ENCODE measurements around the gene GPC6.

Gene GPC6

DNA sequence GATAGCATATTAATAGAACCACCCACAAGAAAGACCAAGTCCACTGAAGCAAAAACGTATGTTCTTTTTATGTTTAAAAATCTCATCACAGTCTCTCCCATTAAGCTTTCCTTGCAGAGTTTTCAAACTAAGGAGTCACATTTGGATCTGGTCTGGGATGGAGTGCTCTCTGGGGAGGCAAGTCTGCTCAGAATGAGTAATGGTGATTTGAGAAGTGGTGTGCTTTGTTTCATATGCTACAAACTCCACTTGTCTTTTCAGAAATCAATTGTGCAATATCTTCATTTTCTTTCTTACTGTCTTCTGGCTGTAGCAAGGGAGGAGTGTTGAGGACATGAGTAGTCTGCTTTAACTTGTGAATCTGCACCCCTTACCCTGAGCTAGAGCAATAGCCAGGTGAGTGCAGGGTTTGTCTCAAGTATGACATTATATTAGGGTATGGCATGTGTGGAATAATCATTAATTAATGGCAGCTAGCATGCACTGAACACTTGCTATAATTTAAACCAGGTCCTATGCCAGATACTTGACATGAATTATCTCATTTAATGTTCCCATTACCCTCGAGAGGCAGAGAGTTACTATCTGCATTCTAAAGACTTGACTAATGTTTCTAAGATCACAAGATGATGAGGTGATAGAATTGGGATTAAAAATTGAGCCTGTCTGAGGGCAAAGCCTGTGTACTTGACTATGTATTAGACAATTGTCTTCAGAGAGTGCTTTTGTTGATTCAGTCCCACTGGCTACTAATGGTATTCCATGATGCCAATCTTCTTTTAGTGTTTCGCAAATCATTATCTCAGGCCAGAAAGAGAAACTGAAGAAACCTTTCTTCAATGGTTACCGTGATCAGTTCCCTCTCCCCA lies 171.8 kb downstream of the GPC6 start:
- Histone ChIP-seq H3K4me1 (ENCODE audit: control insufficient read depth in 1 of 2, insufficient read depth in 2 of 2, low read length in 2 of 2) (no peaks in the 10 kb centered on the region), H3K9ac (ENCODE audit: low read depth in 1 of 2, low read length in 2 of 2) (no peak overlapping the region), H3K4me3 (ENCODE audit: low read depth in 1 of 2, low read length in 2 of 2) (no peak overlapping the region), H3K36me3 (ENCODE audit: control insufficient read depth in 1 of 2, insufficient read depth in 2 of 2, low read length in 2 of 2) (no peaks in the 10 kb centered on the region), H3K27me3 (ENCODE audit: control insufficient read depth in 1 of 2, insufficient read depth in 2 of 2, low read length in 2 of 2) (no peaks in the 10 kb centered on the region), H3K27ac (ENCODE audit: low read depth, low read length) (no peak overlapping the region), H3K9me3 (ENCODE audit: control insufficient read depth in 1 of 2, low read length in 2 of 2) (no peaks in the 10 kb centered on the region)

DNA sequence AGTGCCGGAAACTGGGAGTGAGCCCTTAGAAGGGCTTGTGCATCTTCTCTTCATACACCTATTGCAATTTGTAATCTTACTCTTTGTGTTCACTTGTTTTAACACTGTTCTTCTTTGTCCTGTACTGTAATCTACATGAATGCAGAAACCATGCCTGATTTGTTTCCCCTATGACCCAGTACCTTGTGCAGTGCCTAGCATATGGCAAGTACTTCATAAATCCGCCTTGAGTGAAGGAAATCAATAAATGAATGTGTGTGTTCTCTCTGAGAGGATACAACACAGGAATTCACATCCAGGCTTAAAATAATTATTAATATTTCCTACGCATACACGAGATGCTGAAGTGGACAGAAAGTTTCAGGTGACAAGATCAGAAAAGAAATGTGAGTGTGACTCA lies 172.6 kb downstream of the GPC6 start:
- no peaks in the 10 kb centered on the region for H3K4me1 ChIP-seq (ENCODE audit: control insufficient read depth in 1 of 2, insufficient read depth in 2 of 2, low read length in 2 of 2)
- no peak overlapping the region for H3K27ac ChIP-seq (ENCODE audit: low read depth, low read length)
- H3K9ac ChIP-seq (ENCODE audit: low read depth in 1 of 2, low read length in 2 of 2), result no peak overlapping the region
- H3K9me3 ChIP-seq (ENCODE audit: control insufficient read depth in 1 of 2, low read length in 2 of 2), result no peaks in the 10 kb centered on the region
- no peaks in the 10 kb centered on the region for H3K36me3 ChIP-seq (ENCODE audit: control insufficient read depth in 1 of 2, insufficient read depth in 2 of 2, low read length in 2 of 2)
- no peaks in the 10 kb centered on the region for H3K27me3 ChIP-seq (ENCODE audit: control insufficient read depth in 1 of 2, insufficient read depth in 2 of 2, low read length in 2 of 2)
- no peak overlapping the region for H3K4me3 ChIP-seq (ENCODE audit: low read depth in 1 of 2, low read length in 2 of 2)

DNA sequence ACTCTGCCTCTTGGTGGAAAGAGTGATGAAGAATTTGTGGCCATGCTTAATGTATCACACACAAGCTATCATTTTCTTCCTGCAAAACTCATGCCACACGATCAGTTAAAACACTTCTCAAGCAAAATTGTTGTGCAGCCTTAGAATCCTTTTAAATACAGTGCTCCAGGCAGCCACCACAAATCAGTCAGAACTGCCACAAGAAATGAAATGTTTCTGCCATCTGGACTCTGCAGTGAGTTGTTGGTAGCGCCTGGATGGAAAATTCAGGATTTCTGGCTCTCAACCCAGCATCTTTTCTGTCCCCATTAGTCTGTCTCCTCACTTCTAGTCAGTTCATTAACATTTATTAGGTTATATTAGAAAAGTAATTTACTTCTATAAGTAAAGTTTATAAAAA lies 179.5 kb downstream of the GPC6 start:
- H3K27ac ChIP-seq (ENCODE audit: low read depth, low read length), result no peak overlapping the region
- no peaks in the 10 kb centered on the region for H3K27me3 ChIP-seq (ENCODE audit: control insufficient read depth in 1 of 2, insufficient read depth in 2 of 2, low read length in 2 of 2)

DNA sequence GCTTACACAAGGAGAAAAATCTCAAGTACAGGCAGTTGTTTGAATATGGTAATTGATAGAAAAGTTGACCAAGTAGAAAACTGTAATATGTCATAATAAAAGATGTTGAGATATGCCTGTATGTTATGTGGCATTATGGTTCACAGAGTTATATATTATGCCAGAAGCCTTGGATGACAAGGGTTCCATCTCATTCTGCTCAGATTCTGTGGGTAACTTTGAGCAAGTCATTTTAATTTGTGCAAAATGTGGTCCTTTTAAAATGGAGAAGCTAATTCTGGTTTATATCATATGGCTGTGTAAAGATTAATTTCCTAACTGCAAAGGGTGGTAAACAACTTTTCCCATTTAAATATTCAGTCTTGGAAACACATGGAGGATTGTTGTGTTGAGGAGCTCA lies 180.9 kb downstream of the GPC6 start:
- Histone ChIP-seq H3K9me3 (ENCODE audit: control insufficient read depth in 1 of 2, low read length in 2 of 2) (no peaks in the 10 kb centered on the region), H3K4me1 (ENCODE audit: control insufficient read depth in 1 of 2, insufficient read depth in 2 of 2, low read length in 2 of 2) (no peaks in the 10 kb centered on the region)

More for the DNA sequence above, 179.5 kb downstream of the GPC6 start:
- no peak overlapping the region for H3K9ac ChIP-seq (ENCODE audit: low read depth in 1 of 2, low read length in 2 of 2)
- H3K4me1 ChIP-seq (ENCODE audit: control insufficient read depth in 1 of 2, insufficient read depth in 2 of 2, low read length in 2 of 2), result no peaks in the 10 kb centered on the region
- no peak overlapping the region for H3K4me3 ChIP-seq (ENCODE audit: low read depth in 1 of 2, low read length in 2 of 2)
- no peaks in the 10 kb centered on the region for H3K9me3 ChIP-seq (ENCODE audit: control insufficient read depth in 1 of 2, low read length in 2 of 2)
- no peaks in the 10 kb centered on the region for H3K36me3 ChIP-seq (ENCODE audit: control insufficient read depth in 1 of 2, insufficient read depth in 2 of 2, low read length in 2 of 2)

DNA sequence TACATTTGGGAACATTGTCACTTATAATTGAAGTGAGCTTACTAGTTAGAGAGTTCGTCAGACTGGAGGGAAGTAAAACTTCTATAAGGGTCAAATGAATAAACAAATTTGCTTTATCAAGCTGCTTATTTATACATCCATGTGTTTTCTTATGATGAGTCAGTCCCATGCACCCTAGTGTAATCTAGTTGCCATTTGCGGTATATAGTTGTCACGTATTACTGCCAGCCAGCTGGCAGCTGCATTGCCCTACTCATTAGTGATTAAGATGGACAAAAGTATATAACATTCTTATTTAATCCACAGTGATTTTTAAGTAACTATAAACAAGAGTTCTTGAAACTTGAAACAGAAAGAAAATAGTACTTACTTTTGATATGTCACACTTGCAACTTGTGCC lies 182.4 kb downstream of the GPC6 start:
- no peak overlapping the region for H3K9ac ChIP-seq (ENCODE audit: low read depth in 1 of 2, low read length in 2 of 2)
- H3K4me3 ChIP-seq (ENCODE audit: low read depth in 1 of 2, low read length in 2 of 2), result no peak overlapping the region
- no peaks in the 10 kb centered on the region for H3K4me1 ChIP-seq (ENCODE audit: control insufficient read depth in 1 of 2, insufficient read depth in 2 of 2, low read length in 2 of 2)
- H3K27ac ChIP-seq (ENCODE audit: low read depth, low read length), result no peak overlapping the region
- no peaks in the 10 kb centered on the region for H3K27me3 ChIP-seq (ENCODE audit: control insufficient read depth in 1 of 2, insufficient read depth in 2 of 2, low read length in 2 of 2)
- H3K9me3 ChIP-seq (ENCODE audit: control insufficient read depth in 1 of 2, low read length in 2 of 2), result no peaks in the 10 kb centered on the region
- H3K36me3 ChIP-seq (ENCODE audit: control insufficient read depth in 1 of 2, insufficient read depth in 2 of 2, low read length in 2 of 2), result no peaks in the 10 kb centered on the region

More for the DNA sequence above, 180.9 kb downstream of the GPC6 start:
- no peak overlapping the region for H3K27ac ChIP-seq (ENCODE audit: low read depth, low read length)
- no peaks in the 10 kb centered on the region for H3K27me3 ChIP-seq (ENCODE audit: control insufficient read depth in 1 of 2, insufficient read depth in 2 of 2, low read length in 2 of 2)
- no peak overlapping the region for H3K9ac ChIP-seq (ENCODE audit: low read depth in 1 of 2, low read length in 2 of 2)
- no peak overlapping the region for H3K4me3 ChIP-seq (ENCODE audit: low read depth in 1 of 2, low read length in 2 of 2)
- H3K36me3 ChIP-seq (ENCODE audit: control insufficient read depth in 1 of 2, insufficient read depth in 2 of 2, low read length in 2 of 2), result no peaks in the 10 kb centered on the region

DNA sequence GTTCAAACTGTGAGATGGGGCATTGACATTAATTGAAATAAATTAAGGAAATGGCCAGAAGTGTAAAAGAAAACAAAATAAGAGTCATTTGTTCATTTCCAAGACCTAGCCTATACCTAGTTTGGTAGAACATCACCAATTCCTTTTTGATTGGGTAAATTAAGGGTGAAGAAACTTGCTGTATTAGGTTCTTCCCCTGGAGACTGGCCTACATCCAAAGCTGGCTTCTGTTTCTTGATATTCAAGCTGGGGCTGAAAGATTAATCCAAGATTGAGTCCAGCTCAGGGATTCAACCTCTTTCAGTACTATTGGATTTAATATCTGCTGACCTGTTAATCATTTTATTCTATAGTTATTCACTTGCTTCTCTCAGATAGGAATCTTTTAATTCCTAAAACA lies 183.2 kb downstream of the GPC6 start:
- H3K27me3 ChIP-seq (ENCODE audit: control insufficient read depth in 1 of 2, insufficient read depth in 2 of 2, low read length in 2 of 2), result no peaks in the 10 kb centered on the region
- no peaks in the 10 kb centered on the region for H3K36me3 ChIP-seq (ENCODE audit: control insufficient read depth in 1 of 2, insufficient read depth in 2 of 2, low read length in 2 of 2)
- no peaks in the 10 kb centered on the region for H3K4me1 ChIP-seq (ENCODE audit: control insufficient read depth in 1 of 2, insufficient read depth in 2 of 2, low read length in 2 of 2)
- H3K9me3 ChIP-seq (ENCODE audit: control insufficient read depth in 1 of 2, low read length in 2 of 2), result no peaks in the 10 kb centered on the region
- no peak overlapping the region for H3K27ac ChIP-seq (ENCODE audit: low read depth, low read length)
- H3K9ac ChIP-seq (ENCODE audit: low read depth in 1 of 2, low read length in 2 of 2), result no peak overlapping the region
- no peak overlapping the region for H3K4me3 ChIP-seq (ENCODE audit: low read depth in 1 of 2, low read length in 2 of 2)

DNA sequence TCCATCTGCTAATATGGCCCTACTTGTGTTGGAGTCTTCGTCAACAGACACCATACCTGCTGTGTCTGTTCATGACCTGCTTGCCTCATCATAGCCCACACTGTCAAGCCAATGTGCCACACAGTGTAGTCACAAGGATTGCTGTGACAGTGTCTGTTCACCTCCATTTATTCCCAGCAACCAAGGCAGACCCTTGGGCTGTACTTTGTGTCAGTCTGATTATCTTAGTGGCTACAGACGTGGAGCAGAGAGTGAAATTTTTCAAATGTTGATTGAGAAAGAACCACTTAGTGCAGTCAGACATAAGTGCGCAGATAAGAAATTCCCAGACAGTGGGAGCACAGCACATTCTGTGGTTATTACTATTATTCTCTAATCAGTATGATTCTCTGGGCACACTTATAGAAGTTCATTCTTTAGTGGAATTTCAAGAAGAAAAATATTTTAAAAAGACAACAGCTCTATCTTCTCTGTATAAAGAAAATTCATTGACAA lies 184.6 kb downstream of the GPC6 start:
- H3K4me3 ChIP-seq (ENCODE audit: low read depth in 1 of 2, low read length in 2 of 2), result no peak overlapping the region
- no peak overlapping the region for H3K27ac ChIP-seq (ENCODE audit: low read depth, low read length)
- no peaks in the 10 kb centered on the region for H3K36me3 ChIP-seq (ENCODE audit: control insufficient read depth in 1 of 2, insufficient read depth in 2 of 2, low read length in 2 of 2)
- H3K4me1 ChIP-seq (ENCODE audit: control insufficient read depth in 1 of 2, insufficient read depth in 2 of 2, low read length in 2 of 2), result no peaks in the 10 kb centered on the region
- H3K27me3 ChIP-seq (ENCODE audit: control insufficient read depth in 1 of 2, insufficient read depth in 2 of 2, low read length in 2 of 2), result no peaks in the 10 kb centered on the region
- no peaks in the 10 kb centered on the region for H3K9me3 ChIP-seq (ENCODE audit: control insufficient read depth in 1 of 2, low read length in 2 of 2)
- no peak overlapping the region for H3K9ac ChIP-seq (ENCODE audit: low read depth in 1 of 2, low read length in 2 of 2)

DNA sequence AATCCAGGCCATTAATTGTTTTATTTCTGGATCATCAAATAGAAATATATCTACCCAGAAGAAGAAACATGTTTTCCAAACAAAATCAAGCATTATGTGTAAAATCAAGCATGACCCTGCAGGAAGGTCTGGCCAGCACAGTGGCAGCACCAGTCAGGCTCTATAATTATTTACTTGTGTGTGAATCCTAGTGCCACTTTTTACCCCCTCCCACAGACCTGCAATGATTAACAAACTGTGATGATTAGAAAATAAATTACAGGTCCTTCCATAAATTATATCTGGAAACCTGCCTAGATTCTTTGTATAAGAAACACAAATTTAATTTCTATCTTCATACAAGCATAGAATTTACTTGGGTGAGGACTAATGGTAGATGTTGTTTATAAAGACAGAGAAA lies 186.1 kb downstream of the GPC6 start:
- H3K36me3 ChIP-seq (ENCODE audit: control insufficient read depth in 1 of 2, insufficient read depth in 2 of 2, low read length in 2 of 2), result no peaks in the 10 kb centered on the region
- H3K9me3 ChIP-seq (ENCODE audit: control insufficient read depth in 1 of 2, low read length in 2 of 2), result no peaks in the 10 kb centered on the region
- no peak overlapping the region for H3K27ac ChIP-seq (ENCODE audit: low read depth, low read length)
- no peaks in the 10 kb centered on the region for H3K4me1 ChIP-seq (ENCODE audit: control insufficient read depth in 1 of 2, insufficient read depth in 2 of 2, low read length in 2 of 2)
- H3K9ac ChIP-seq (ENCODE audit: low read depth in 1 of 2, low read length in 2 of 2), result no peak overlapping the region
- H3K27me3 ChIP-seq (ENCODE audit: control insufficient read depth in 1 of 2, insufficient read depth in 2 of 2, low read length in 2 of 2), result no peaks in the 10 kb centered on the region
- H3K4me3 ChIP-seq (ENCODE audit: low read depth in 1 of 2, low read length in 2 of 2), result no peak overlapping the region

DNA sequence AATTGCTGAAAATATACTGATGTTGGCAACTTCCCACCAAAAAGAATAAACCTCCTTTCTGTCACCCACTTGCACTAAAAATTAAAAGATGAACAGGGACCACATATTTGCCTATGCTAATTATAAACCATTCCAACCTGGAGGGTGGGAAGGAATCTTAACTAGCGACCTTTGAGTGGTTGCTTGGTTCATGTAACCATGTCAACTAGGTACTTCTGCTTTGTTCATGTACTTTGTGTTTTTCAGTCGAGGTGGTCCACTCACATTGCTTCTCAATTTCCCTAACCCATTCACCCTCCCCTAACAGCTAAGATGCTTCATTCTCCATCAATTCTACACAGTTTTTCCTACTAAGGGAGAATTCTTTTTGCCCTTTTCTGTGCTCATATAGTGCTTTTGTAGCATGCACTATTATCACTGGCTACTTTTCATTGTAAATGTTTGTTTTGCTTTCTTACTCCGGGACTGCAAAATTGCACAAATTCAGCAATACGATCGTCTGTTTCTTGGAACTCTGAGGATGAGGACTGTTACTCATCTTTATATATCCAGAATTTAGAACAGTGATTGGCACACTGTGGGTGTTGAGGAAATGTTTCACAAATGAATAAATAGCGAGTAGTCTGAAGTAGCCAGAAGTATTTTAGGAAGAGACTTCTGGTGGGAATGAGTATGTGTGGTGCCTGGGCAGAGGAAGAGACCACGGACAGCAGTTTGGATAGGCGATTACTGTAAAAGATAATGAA lies 187.5 kb downstream of the GPC6 start:
- Histone ChIP-seq H3K9me3 (ENCODE audit: control insufficient read depth in 1 of 2, low read length in 2 of 2) (no peaks in the 10 kb centered on the region), H3K27ac (ENCODE audit: low read depth, low read length) (no peak overlapping the region), H3K4me1 (ENCODE audit: control insufficient read depth in 1 of 2, insufficient read depth in 2 of 2, low read length in 2 of 2) (no peaks in the 10 kb centered on the region), H3K36me3 (ENCODE audit: control insufficient read depth in 1 of 2, insufficient read depth in 2 of 2, low read length in 2 of 2) (no peaks in the 10 kb centered on the region), H3K4me3 (ENCODE audit: low read depth in 1 of 2, low read length in 2 of 2) (no peak overlapping the region), H3K9ac (ENCODE audit: low read depth in 1 of 2, low read length in 2 of 2) (no peak overlapping the region), H3K27me3 (ENCODE audit: control insufficient read depth in 1 of 2, insufficient read depth in 2 of 2, low read length in 2 of 2) (no peaks in the 10 kb centered on the region)

DNA sequence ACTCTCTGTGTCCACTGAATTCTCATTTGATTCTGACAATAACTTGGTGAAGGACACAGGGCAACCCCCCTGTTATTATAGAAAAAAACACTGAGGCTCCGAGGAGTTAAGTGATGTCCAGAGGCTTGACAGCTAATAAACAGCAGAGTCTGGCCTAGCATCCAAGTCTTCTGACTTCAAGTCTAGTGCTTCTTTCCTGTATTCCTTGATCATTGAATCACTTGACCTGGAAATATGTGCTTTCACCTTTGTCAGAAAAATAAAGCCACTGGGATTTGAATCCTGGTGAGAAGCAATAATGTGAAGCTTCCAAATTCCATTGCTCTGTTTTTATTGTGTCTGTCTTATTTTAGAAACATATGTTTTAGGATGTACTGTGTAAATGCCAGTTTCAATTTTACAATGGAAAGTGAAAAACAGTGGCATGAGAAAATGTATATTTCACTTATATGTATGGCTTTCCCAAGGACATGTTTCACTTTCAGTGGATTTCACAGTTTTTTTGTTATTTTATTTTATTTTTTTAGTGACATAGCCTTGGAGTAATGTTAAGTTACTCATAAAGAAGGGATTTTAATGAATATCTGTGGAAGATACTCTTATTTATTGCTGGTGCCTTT lies 190.2 kb downstream of the GPC6 start:
- Histone ChIP-seq H3K27ac (ENCODE audit: low read depth, low read length) (no peak overlapping the region), H3K4me3 (ENCODE audit: low read depth in 1 of 2, low read length in 2 of 2) (no peak overlapping the region), H3K27me3 (ENCODE audit: control insufficient read depth in 1 of 2, insufficient read depth in 2 of 2, low read length in 2 of 2) (no peaks in the 10 kb centered on the region), H3K4me1 (ENCODE audit: control insufficient read depth in 1 of 2, insufficient read depth in 2 of 2, low read length in 2 of 2) (no peaks in the 10 kb centered on the region), H3K36me3 (ENCODE audit: control insufficient read depth in 1 of 2, insufficient read depth in 2 of 2, low read length in 2 of 2) (no peaks in the 10 kb centered on the region), H3K9me3 (ENCODE audit: control insufficient read depth in 1 of 2, low read length in 2 of 2) (no peaks in the 10 kb centered on the region), H3K9ac (ENCODE audit: low read depth in 1 of 2, low read length in 2 of 2) (no peak overlapping the region)

All from duodenal mucosa (tissue), 2 donors.